HuH-7.5 (cell line): Measurements from ENCODE around the gene EPX.

Source experiments
- DNase-seq: peaks from one replicate; pipeline ENCODE4 v3.0.0; 2011; ENCODE audit warnings: low spot score

Gene EPX

DNA sequence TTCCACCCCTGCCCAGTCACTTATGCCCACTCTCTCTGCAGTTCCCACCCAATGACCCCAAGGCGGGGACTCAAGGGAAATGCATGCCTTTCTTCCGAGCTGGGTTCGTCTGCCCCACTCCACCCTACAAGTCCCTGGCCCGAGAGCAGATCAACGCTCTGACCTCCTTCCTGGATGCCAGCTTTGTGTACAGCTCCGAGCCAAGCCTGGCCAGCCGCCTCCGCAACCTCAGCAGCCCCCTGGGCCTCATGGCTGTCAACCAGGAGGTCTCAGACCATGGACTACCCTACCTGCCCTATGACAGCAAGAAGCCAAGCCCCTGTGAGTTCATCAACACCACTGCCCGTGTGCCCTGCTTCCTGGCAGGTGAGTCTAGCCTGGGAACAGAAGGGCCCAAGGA, 59.6 kb downstream of the EPX start:
- no peak for DNase-seq

DNA sequence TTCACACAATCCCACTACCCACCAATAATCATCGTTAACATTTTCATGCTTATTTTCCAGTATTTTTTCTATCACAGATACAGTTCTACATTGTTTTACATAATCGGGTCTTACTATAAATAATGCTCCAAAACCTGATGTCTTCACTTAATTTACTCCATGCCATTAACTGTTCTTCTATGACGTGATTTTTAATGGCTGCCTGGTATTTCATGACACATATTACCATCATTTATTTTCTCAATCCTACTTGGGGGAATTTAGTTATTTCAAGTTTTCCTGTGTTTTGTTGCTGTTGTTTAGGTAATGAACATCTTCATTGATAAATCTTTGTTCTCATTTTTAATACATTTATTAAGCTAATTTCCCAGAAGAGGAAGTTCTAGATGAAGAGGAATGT, 60.6 kb downstream of the EPX start:
- no peak for DNase-seq
